Ovary (tissue), 9 donors: Measurements from ENCODE around the gene PTF1A. TPM values are rescaled to one million over a fixed set of nuclear protein-coding genes. Genes with fewer than 3 reads are reported as not detected.

Experiments
- DNase-seq, 5 donors: peaks; one replicate each; pipeline ENCODE4 v3.0.0-alpha.2; 2019 to 2020
- H3K27ac ChIP-seq, 2 donors: fragments of 200-600 bp; one replicate each; pipeline versions ENCODE4 v1.5.1 to v1.8.0; 2019 to 2022
- H3K27me3 ChIP-seq: fragments of 200-600 bp; one replicate; pipeline ENCODE4 v1.8.0; 2022
- H3K36me3 ChIP-seq: fragments of 200-600 bp; sonication (generic); one replicate; pipeline ENCODE4 v1.5.1; 2019
- H3K4me1 ChIP-seq: one replicate; pipeline ENCODE4 v1.8.1; 2013; ENCODE audit warnings: mild to moderate bottlenecking, moderate library complexity; ENCODE audit not compliant: insufficient read depth
- H3K4me3 ChIP-seq: fragments of 200-600 bp; sonication (generic); one replicate; pipeline ENCODE4 v1.5.1; 2017
- H3K9me3 ChIP-seq, 2 donors: fragments of 200-600 bp in 1 of 2; sonication (generic) in 1 of 2; one replicate each; pipeline versions ENCODE4 v1.5.1 to v1.8.1; 2013 to 2019; ENCODE audit warnings: mild to moderate bottlenecking in 1 of 2, moderate library complexity in 1 of 2
- CTCF ChIP-seq, 3 donors: fragments of 450-650 bp in 2 of 3; fragments of 200-600 bp in 1 of 3; IDR thresholded peaks; one replicate each; pipeline versions ENCODE4 v1.5.1 to v1.8.0; 2016 to 2022; ENCODE audit warnings: antibody characterized with exemption in 3 of 3, mild to moderate bottlenecking in 1 of 3
- EP300 ChIP-seq: sonication (generic); formaldehyde crosslinking; IDR thresholded peaks from one replicate; pipeline ENCODE4 v1.6.1; 2017; ENCODE audit warnings: antibody characterized with exemption
- POLR2A ChIP-seq: fragments of 450-650 bp; IDR thresholded peaks from one replicate; pipeline ENCODE4 v1.6.1; 2017; ENCODE audit warnings: antibody characterized with exemption, mild to moderate bottlenecking, moderate library complexity
- WGBS, 3 donors: extraction: QIAGEN DNeasy Blood & Tissue Kit in 1 of 3; methylation state at CpG; one replicate each; pipeline versions ENCODE4 v1.1.5 to v1.1.7; 2013 to 2017; 5-methylcytosine and 5-hydroxymethylcytosine counted together
- intact Hi-C, 4 donors: fragments of 100-400 bp; cut with DNase I; formaldehyde crosslinking; loops; one replicate each; pipeline versions ENCODE4 v1.11.0 to v1.15.1; 2022 to 2023
- polyA plus RNA-seq, 2 donors: library from polyadenylated mRNA; stranded (reverse); fragments of 200-250 nt in 1 of 2; fragments of 350-450 nt in 1 of 2; fragmentation: Illumina TruSeq in 1 of 2; extraction: RNeasy Lipid Tissue Mini Kit (QIAGEN cat#74804) in 1 of 2; gene quantifications; one replicate each; pipeline ENCODE4 v1.2.3, GENCODE V29; 2013 to 2014
- total RNA-seq, 7 donors: library from RNA; depleted of rRNA in 2 of 7; stranded (reverse); fragments of >200 nt in 2 of 7; fragmentation: NEBNext Ultra II Directional in 3 of 7; extraction: Animal tissue kit (Norgen Biotek cat#: 25700) in 3 of 7; gene quantifications; one replicate each; pipeline versions ENCODE4 v1.1.0 to v1.2.4, GENCODE V29; 2016 to 2023
- donor health status: DM: no; HTN: no; CAD: no; lungs with moderate emphysema.
- donor health status: DM: no; HTN: no; CAD: no.
- donor health status: Bipolar disorder and iron deficiency.
- donor health status: DM: yes; HTN: yes; CAD: no.
- donor health status: DM: no; HTN: no; CAD: no.
- donor health status: DM: yes; HTN: yes; CAD: no.

PTF1A gene
- total and polyA plus RNA-seq, 9 donors, result not detected

GRCh38 chr10:23199768-23200511 is 7.8 kb downstream of the PTF1A start:
- Histone ChIP-seq H3K27ac (no peak overlapping the region), H3K4me1 (peaks cover 2% of the 10 kb centered on the region), H3K4me3 (no peak overlapping the region), H3K36me3 (no peaks in the 10 kb centered on the region), H3K9me3 (no peaks in the 10 kb centered on the region), H3K27me3 (no peaks in the 10 kb centered on the region)
- intact Hi-C loops, result no loop called here
- WGBS, 3 donors, result 1 to 2% (median 2%) methylated on average over 30 of the region's 30 CpGs
- DNase-seq, result no peak
- TF ChIP-seq POLR2A (no peak), CTCF (IDR thresholded peaks at IDR 0.05) (no peak), EP300 (no peak)

- TF ChIP-seq CTCF (IDR thresholded peaks at IDR 0.05) (no peak), POLR2A (no peak), EP300 (no peak)
- H3K4me3 ChIP-seq, result no peak overlapping the region
- intact Hi-C loops, result no loop called here
- H3K27ac ChIP-seq, result no peak overlapping the region
- no peaks in the 10 kb centered on the region for H3K27me3 ChIP-seq
- no peak for DNase-seq
- H3K36me3 ChIP-seq, result no peaks in the 10 kb centered on the region
- no peaks in the 10 kb centered on the region for H3K4me1 ChIP-seq
- 4 to 5% (median 4%) methylated on average over 12 of the region's 12 CpGs for WGBS, 3 donors
- H3K9me3 ChIP-seq, result no peaks in the 10 kb centered on the region
Observed at GRCh38 chr10:23200586-23200985, 8.5 kb downstream of the PTF1A start.

- intact Hi-C loops, result no loop called here
- no peak overlapping the region for H3K27ac ChIP-seq
- DNase-seq, result no peak
- H3K27me3 ChIP-seq, result no peaks in the 10 kb centered on the region
- 4% methylated on average over 11 of the region's 11 CpGs for WGBS, 3 donors
- TF ChIP-seq CTCF (IDR thresholded peaks at IDR 0.05), result no peak
- TF ChIP-seq POLR2A, result no peak
- TF ChIP-seq EP300, result no peak
- H3K36me3 ChIP-seq, result no peaks in the 10 kb centered on the region
- H3K4me3 ChIP-seq, result no peak overlapping the region
- no peaks in the 10 kb centered on the region for H3K9me3 ChIP-seq
- no peaks in the 10 kb centered on the region for H3K4me1 ChIP-seq
Observed at GRCh38 chr10:23200997-23201652, 9.0 kb downstream of the PTF1A start.

GRCh38 chr10:23201837-23202236 is 9.7 kb downstream of the PTF1A start:
- Histone ChIP-seq H3K9me3 (no peaks in the 10 kb centered on the region), H3K27ac (no peak overlapping the region), H3K36me3 (no peaks in the 10 kb centered on the region), H3K27me3 (no peaks in the 10 kb centered on the region), H3K4me3 (no peak overlapping the region), H3K4me1 (no peaks in the 10 kb centered on the region)
- TF ChIP-seq POLR2A (no peak), EP300 (no peak)
- intact Hi-C loops, result no loop called here
- no peak for DNase-seq
- WGBS, 3 donors, result 7 to 14% (median 13%) methylated on average over 4 of the region's 4 CpGs

- intact Hi-C loops, result no loop called here
- 0 to 6% (median 1%) methylated on average over 3 of the region's 3 CpGs for WGBS, 3 donors
- no peak for TF ChIP-seq POLR2A
- no peak for TF ChIP-seq CTCF (IDR thresholded peaks at IDR 0.05)
- TF ChIP-seq EP300, result no peak
- Histone ChIP-seq H3K4me3 (no peak overlapping the region), H3K36me3 (no peaks in the 10 kb centered on the region), H3K4me1 (no peaks in the 10 kb centered on the region), H3K27me3 (no peaks in the 10 kb centered on the region), H3K27ac (no peak overlapping the region), H3K9me3 (no peaks in the 10 kb centered on the region)
- DNase-seq, result no peak
Observed at GRCh38 chr10:23202779-23203178, 10.7 kb downstream of the PTF1A start.
